DOHH2 (cell line): ENCODE results near the gene AGAP2.
A peak's percentile ranks its signal among the peaks of the same experiment; 100 is the strongest.

Experiments used
- H3F3A ChIP-seq: fragments of 200-600 bp; sonication (generic), shearing (Covaris generic); 2 replicates; pipeline ENCODE4 v1.6.0; 2016; ENCODE audit warnings: antibody characterized with exemption, mild to moderate bottlenecking; ENCODE audit not compliant: control insufficient read depth, insufficient read depth
- H3K27ac ChIP-seq: fragments of 200-600 bp; sonication (generic); 2 replicates; pipeline ENCODE4 v1.5.1; 2014; ENCODE audit warnings: low read depth, mild to moderate bottlenecking, low read length, moderate library complexity
- H3K27me3 ChIP-seq: fragments of 200-600 bp; sonication (generic); 2 replicates; pipeline ENCODE4 v1.6.1; 2014; ENCODE audit warnings: mild to moderate bottlenecking, low read length, mixed read lengths; ENCODE audit not compliant: control insufficient read depth
- H3K36me3 ChIP-seq: fragments of 200-600 bp; sonication (generic); 2 replicates; pipeline ENCODE4 v1.6.1; 2014; ENCODE audit warnings: mild to moderate bottlenecking, low read length, moderate library complexity, mixed read lengths; ENCODE audit not compliant: control insufficient read depth
- H3K4me1 ChIP-seq: fragments of 200-600 bp; sonication (generic); 2 replicates; pipeline ENCODE4 v1.6.1; 2014; ENCODE audit warnings: mild to moderate bottlenecking, low read length, mixed read lengths; ENCODE audit not compliant: control insufficient read depth
- H3K4me2 ChIP-seq: fragments of 200-600 bp; sonication (generic); 2 replicates; pipeline ENCODE4 v1.6.0; 2014; ENCODE audit warnings: mild to moderate bottlenecking, low read length, moderate library complexity
- H3K4me3 ChIP-seq: fragments of 200-600 bp; sonication (generic); 2 replicates; pipeline ENCODE4 v1.5.1; 2014; ENCODE audit warnings: mild to moderate bottlenecking, low read length, mixed read lengths
- H3K79me2 ChIP-seq: fragments of 200-600 bp; sonication (generic); 2 replicates; pipeline ENCODE4 v1.6.1; 2014; ENCODE audit warnings: mild to moderate bottlenecking, low read length, mixed read lengths; ENCODE audit not compliant: control insufficient read depth
- H3K9me2 ChIP-seq: fragments of 200-600 bp; sonication (generic); replicated peaks from 2 replicates; pipeline ENCODE4 v1.6.1; 2014; ENCODE audit warnings: mild to moderate bottlenecking, low read length, mixed read lengths; ENCODE audit not compliant: control insufficient read depth
- H3K9me3 ChIP-seq: fragments of 200-600 bp; sonication (generic); 2 replicates; pipeline ENCODE4 v1.6.1; 2014; ENCODE audit warnings: antibody characterized with exemption, low read length, mixed read lengths; ENCODE audit not compliant: control insufficient read depth, insufficient read depth
- H4K20me1 ChIP-seq: fragments of 200-600 bp; sonication (generic); 2 replicates; pipeline ENCODE4 v1.6.0; 2014; ENCODE audit warnings: low read depth, mild to moderate bottlenecking, antibody characterized with exemption, low read length, moderate library complexity; ENCODE audit not compliant: control insufficient read depth, insufficient read depth
- EZH2phosphoT487 ChIP-seq: fragments of 200-600 bp; sonication (generic); IDR thresholded peaks from 2 replicates; pipeline ENCODE4 v1.6.1; 2017; ENCODE audit warnings: borderline replicate concordance, mild to moderate bottlenecking, antibody characterized with exemption, low read length, moderate library complexity, mixed read lengths
- TF ChIP-seq, protein P1 (sequence below): fragments of 200-600 bp; sonication (generic); IDR thresholded peaks from one replicate; pipeline ENCODE4 v1.5.1; 2014; ENCODE audit warnings: antibody characterized with exemption, mild to moderate bottlenecking, low read depth, low read length; ENCODE audit not compliant: poor library complexity, severe bottlenecking

AGAP2 gene

DNA sequence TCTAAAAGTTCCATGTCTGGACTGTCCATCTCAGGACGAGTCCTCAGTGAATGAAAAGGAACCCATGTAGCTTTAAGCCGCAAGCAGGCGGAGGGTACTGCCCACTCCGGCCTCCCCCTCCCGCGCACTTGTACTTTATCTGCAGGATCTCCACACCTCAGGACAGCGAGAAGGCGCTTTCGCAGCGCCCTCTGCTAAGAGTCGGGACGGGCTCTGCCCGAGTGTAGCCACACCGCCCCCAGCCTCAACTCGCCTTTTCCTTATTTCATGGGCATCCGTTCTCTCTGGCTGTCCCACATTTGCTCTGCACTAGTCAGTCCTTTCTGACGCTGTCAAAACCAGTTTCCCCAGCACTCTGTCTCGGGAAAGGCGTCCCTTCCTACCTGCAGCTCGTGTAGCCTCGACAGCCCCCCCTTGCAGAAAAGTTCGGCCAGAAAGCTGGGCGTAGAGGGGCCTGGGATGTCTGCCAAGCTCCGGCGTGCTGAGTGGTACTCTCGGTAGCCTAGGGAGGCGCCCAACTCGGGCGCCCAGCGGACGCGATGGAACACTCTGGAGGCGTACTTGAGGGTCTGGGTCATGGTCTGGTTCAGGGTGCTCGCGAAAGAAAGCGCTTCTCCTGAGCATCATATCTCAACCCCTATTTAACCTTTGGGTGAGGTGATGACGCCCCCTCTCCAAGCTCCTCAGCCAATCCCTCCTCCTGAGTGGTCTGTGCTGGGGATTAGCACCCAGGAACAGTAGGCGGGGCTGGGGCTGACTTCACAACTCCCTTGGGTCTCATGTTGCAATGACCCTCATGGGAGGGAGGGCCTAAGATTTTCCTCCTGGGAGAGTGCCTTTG is 28.1 kb upstream of the AGAP2 start, which contains the start of gene CYP27B1:
Gene CYP27B1, minus strand, starts transcription at position 615 of the 841 bp plus-strand sequence. Its CDS starts 37 bp downstream, at position 578.
- peaks cover 40% of the 10 kb centered on the region for H3K4me1 ChIP-seq
- no peaks in the 10 kb centered on the region for H4K20me1 ChIP-seq
- peak within 1 kb of the TSS; percentile 90; the same call in 1 of the 2 replicates for H3K4me2 ChIP-seq
- H3K9me2 ChIP-seq = no peaks in the 10 kb centered on the region
- no peaks in the 10 kb centered on the region for H3K9me3 ChIP-seq
- H3K79me2 ChIP-seq = peaks cover 11% of the 10 kb centered on the region
- H3F3A ChIP-seq = peaks cover 15% of the 10 kb centered on the region
- H3K27me3 ChIP-seq = peaks cover 30% of the 10 kb centered on the region
- H3K27ac ChIP-seq = no peak within 1 kb of the TSS
- H3K36me3 ChIP-seq = peaks cover 24% of the 10 kb centered on the region
- no peak within 1 kb of the TSS for H3K4me3 ChIP-seq
- peak; percentile 83; the same call in 1 of the 2 replicates for TF ChIP-seq EZH2phosphoT487
- TF ChIP-seq, protein P1, sequence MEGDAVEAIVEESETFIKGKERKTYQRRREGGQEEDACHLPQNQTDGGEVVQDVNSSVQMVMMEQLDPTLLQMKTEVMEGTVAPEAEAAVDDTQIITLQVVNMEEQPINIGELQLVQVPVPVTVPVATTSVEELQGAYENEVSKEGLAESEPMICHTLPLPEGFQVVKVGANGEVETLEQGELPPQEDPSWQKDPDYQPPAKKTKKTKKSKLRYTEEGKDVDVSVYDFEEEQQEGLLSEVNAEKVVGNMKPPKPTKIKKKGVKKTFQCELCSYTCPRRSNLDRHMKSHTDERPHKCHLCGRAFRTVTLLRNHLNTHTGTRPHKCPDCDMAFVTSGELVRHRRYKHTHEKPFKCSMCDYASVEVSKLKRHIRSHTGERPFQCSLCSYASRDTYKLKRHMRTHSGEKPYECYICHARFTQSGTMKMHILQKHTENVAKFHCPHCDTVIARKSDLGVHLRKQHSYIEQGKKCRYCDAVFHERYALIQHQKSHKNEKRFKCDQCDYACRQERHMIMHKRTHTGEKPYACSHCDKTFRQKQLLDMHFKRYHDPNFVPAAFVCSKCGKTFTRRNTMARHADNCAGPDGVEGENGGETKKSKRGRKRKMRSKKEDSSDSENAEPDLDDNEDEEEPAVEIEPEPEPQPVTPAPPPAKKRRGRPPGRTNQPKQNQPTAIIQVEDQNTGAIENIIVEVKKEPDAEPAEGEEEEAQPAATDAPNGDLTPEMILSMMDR = no peak

DNA sequence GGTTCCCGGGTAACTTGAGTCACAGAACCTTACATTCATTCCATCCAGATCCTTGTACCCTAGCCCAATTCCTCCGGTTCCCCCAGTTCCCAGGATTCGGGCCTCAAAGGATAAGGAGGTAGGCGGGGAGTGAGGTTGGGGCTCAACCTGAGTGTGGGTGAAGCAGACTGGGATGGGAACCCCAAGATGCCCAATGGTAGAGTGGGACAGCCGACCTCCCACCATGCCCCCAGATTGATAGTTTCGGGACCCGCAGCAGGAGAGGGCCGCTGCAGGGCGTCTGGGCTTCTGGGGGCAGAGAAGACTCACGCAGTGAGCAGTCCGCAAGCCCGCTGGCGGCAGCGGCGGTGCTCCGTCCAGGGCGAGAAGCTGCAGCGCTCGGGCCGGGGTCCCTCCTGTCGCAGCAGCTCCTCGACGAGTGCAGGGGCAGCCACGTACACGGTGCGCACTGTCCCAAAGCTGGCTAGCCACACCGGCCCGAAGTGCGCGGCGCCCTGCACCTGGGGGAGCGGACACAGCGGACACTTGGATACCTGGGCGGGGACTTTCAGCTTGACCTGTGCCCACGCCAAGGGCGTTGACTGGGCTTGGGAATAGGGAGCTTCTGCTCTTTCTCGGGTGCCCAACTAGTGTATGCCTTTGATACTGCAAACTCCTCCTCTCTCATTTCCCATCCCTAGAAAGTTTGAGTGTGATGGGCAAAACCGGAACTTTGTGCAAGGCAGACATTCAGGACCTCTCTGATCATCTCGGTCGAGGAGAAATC is 27.3 kb upstream of the AGAP2 start:
- Histone ChIP-seq H3K4me2 (peak overlapping the region; percentile 90), H3F3A (peaks cover 15% of the 10 kb centered on the region), H3K27me3 (peaks cover 30% of the 10 kb centered on the region), H3K9me2 (no peaks in the 10 kb centered on the region), H3K27ac (no peak overlapping the region), H3K4me1 (peaks cover 34% of the 10 kb centered on the region), H3K36me3 (peaks cover 29% of the 10 kb centered on the region), H3K79me2 (peaks cover 4% of the 10 kb centered on the region), H3K4me3 (peak overlapping the region; percentile 71), H3K9me3 (no peaks in the 10 kb centered on the region), H4K20me1 (0 out of 2 replicates have a peak, but pooled peaks cover 2% of the 10 kb centered on the region)
- TF ChIP-seq, protein P1 = no peak
- TF ChIP-seq EZH2phosphoT487 = no peak

DNA sequence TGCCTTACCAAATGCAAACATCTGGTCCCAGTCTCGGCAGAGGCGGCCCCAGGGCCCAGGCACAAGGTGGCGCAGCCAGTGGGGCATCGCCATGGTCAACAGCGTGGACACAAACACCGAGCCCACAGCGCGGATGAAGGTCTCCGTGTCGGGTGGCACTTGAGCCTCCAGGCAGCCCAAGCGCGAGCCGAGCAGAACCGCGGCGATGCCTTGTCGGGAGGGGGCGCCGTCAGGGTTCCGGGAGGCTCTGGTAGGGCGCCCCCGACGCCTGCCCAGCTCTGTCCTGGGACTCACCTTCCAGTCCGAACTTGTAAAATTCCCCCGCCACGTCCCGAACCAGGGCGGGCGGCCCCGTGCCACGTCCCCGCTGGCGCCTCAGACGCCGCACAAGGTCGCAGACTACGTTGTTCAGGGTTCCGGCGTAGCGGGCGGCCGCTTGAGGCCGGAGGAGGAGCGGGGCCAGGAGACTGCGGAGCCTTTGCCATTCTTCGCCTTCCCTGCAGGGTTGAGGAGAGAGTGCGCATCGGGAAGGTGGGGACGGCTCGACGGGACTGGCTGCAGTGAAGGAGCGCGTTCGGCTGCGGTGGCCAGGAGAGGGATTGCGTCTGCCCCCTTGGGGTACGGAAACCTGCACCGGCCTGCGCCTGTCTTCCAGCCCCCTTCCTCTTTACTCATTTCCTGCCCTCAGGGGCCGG is 26.6 kb upstream of the AGAP2 start:
- peaks cover 29% of the 10 kb centered on the region for H3K36me3 ChIP-seq
- TF ChIP-seq, protein P1 = peak; percentile 72
- TF ChIP-seq EZH2phosphoT487 = no peak; the same call in 1 of the 2 replicates
- peaks cover 7% of the 10 kb centered on the region for H3K79me2 ChIP-seq
- no peaks in the 10 kb centered on the region for H3K9me2 ChIP-seq
- H3F3A ChIP-seq = peaks cover 15% of the 10 kb centered on the region
- peaks cover 29% of the 10 kb centered on the region for H3K4me1 ChIP-seq
- peak overlapping the region; percentile 90 for H3K4me2 ChIP-seq
- peaks cover 30% of the 10 kb centered on the region for H3K27me3 ChIP-seq
- H4K20me1 ChIP-seq = peaks cover 9% of the 10 kb centered on the region; the same call in 1 of the 2 replicates
- H3K9me3 ChIP-seq = no peaks in the 10 kb centered on the region
- no peak overlapping the region for H3K27ac ChIP-seq
- peak overlapping the region; percentile 71 for H3K4me3 ChIP-seq
